Endothelial cell of umbilical vein (primary cell): Measurements from ENCODE around the gene TGIF1. TPM values are rescaled to one million over a fixed set of nuclear protein-coding genes. Genes with fewer than 3 reads are reported as not detected.

ENCODE experiments used
- BruUV-seq: library from RNA; stranded (reverse); fragments of 400-500 nt; replicated peaks from 2 replicates; lab custom pipeline; 2021; lab: Mats Ljungman, UMichigan
- CTCF ChIA-PET: fragments of 300-600, 350-600 bp; sonication (Branson Sonifier 250); formaldehyde crosslinking; loops from one replicate; lab custom pipeline; 2021; ENCODE audit warnings: antibody characterized with exemption, inconsistent platforms; lab: Charles Lee
- POLR2A ChIA-PET: fragments of 300-600, 350-600 bp; sonication (Branson Sonifier 250); formaldehyde crosslinking; loops from one replicate; lab custom pipeline; 2021; ENCODE audit warnings: antibody characterized with exemption, inconsistent platforms; lab: Charles Lee
- DNase-seq: peaks from one replicate; pipeline ENCODE4 v3.0.0-alpha.2; 2011; ENCODE audit warnings: low read depth, low spot score
- FAIRE-seq: peaks from 2 replicates; lab custom pipeline; 2011; peaks lifted over from hg19 to GRCh38; lab: Jason Lieb, UNC
- H2AFZ ChIP-seq: 2 replicates; pipeline ENCODE4 v1.6.0; 2012; ENCODE audit warnings: low read depth, low read length, control low read depth, inconsistent platforms
- H3K27ac ChIP-seq: 2 replicates; pipeline ENCODE4 v1.5.1; 2011; ENCODE audit warnings: low read depth, mild to moderate bottlenecking, control low read depth, low read length, moderate library complexity; ENCODE audit not compliant: insufficient read depth
- H3K27me3 ChIP-seq, 2 experiments: 2 replicates each; pipeline versions ENCODE4 v1.6.0 to v1.6.1; 2011; ENCODE audit warnings: low read length in 2 of 2, mixed read lengths in 1 of 2; ENCODE audit not compliant: control insufficient read depth in 2 of 2, insufficient read depth in 2 of 2
- H3K36me3 ChIP-seq, 2 experiments: 2 replicates in 1 of 2; 3 replicates in 1 of 2; pipeline ENCODE4 v1.5.1; 2011; ENCODE audit warnings: low read length in 2 of 2, mild to moderate bottlenecking in 1 of 2, moderate library complexity in 1 of 2; ENCODE audit not compliant: control insufficient read depth in 2 of 2, insufficient read depth in 2 of 2; ENCODE audit errors: extremely low read depth in 1 of 2
- H3K4me1 ChIP-seq: 3 replicates; pipeline ENCODE4 v1.5.1; 2011; ENCODE audit warnings: mild to moderate bottlenecking, low read length; ENCODE audit not compliant: control insufficient read depth, insufficient read depth; ENCODE audit errors: extremely low read depth
- H3K4me2 ChIP-seq: 2 replicates; pipeline ENCODE4 v1.6.1; 2011; ENCODE audit warnings: low read length, control low read depth, mixed read lengths; ENCODE audit not compliant: insufficient read depth
- H3K4me3 ChIP-seq, 3 experiments: fragments of 200-600 bp in 1 of 3; sonication (generic), shearing (Covaris generic) in 1 of 3; replicated peaks in 1 of 3; 2 replicates each; pipeline ENCODE4 v1.5.1; 2011 to 2016; ENCODE audit warnings: control low read depth in 3 of 3, low read length in 3 of 3, mild to moderate bottlenecking in 2 of 3, inconsistent platforms in 1 of 3, low read depth in 1 of 3, moderate library complexity in 1 of 3; ENCODE audit not compliant: insufficient read depth in 1 of 3
- H3K79me2 ChIP-seq: 2 replicates; pipeline ENCODE4 v1.6.0; 2012; ENCODE audit warnings: low read length, inconsistent platforms; ENCODE audit not compliant: control insufficient read depth, insufficient read depth
- H3K9ac ChIP-seq: replicated peaks from 2 replicates; pipeline ENCODE3; 2011; ENCODE audit warnings: low read length, control low read depth; ENCODE audit not compliant: insufficient read depth; ENCODE audit errors: extremely low read depth
- H3K9me1 ChIP-seq: replicated peaks from 3 replicates; pipeline ENCODE4 v1.6.0; 2011; ENCODE audit warnings: mild to moderate bottlenecking, low read length; ENCODE audit not compliant: control insufficient read depth, insufficient read depth; ENCODE audit errors: extremely low read depth
- H3K9me3 ChIP-seq: replicated peaks from 2 replicates; pipeline ENCODE4 v1.5.1; 2012; ENCODE audit warnings: low read length, inconsistent platforms; ENCODE audit not compliant: control insufficient read depth, insufficient read depth
- H4K20me1 ChIP-seq: replicated peaks from 2 replicates; pipeline ENCODE3; 2011; ENCODE audit warnings: mild to moderate bottlenecking, low read length; ENCODE audit not compliant: control insufficient read depth, insufficient read depth; ENCODE audit errors: extremely low read depth
- GATA2 ChIP-seq: IDR thresholded peaks from 2 replicates; pipeline ENCODE4 v1.7.0; 2011; ENCODE audit warnings: low read depth, mild to moderate bottlenecking, moderate library complexity, mixed read lengths, low read length; ENCODE audit not compliant: insufficient read length, insufficient read depth
- POLR2A ChIP-seq: IDR thresholded peaks from 2 replicates; pipeline ENCODE4 v1.6.1; 2012; ENCODE audit warnings: low read depth, mild to moderate bottlenecking, control low read depth, low read length
- dilution Hi-C: fragments of 300-500 bp; cut with MboI; formaldehyde crosslinking; loops from one replicate; pipeline ENCODE4 v1.15.0; 2019; ENCODE audit warnings: low sequenced_read_pairs; ENCODE audit not compliant: extremely low pct_ligation_motif_present
- intact Hi-C: fragments of 100-400 bp; cut with micrococcal nuclease; formaldehyde crosslinking; loops from one replicate; pipeline ENCODE4 v1.10.0; 2022
- polyA plus RNA-seq, 4 experiments: library from polyadenylated mRNA; depleted of rRNA in 3 of 4; stranded (reverse) in 3 of 4; unstranded in 1 of 4; fragments of >200 nt; gene quantifications; 2 replicates each; pipeline versions ENCODE4 v1.2.1 to v1.2.3, GENCODE V29; 2011 to 2012; ENCODE audit warnings: missing spikeins in 1 of 4
- total RNA-seq: library from RNA; stranded (reverse); gene quantifications from 2 replicates; pipeline ENCODE4 v1.2.3, GENCODE V29; 2021
- TF ChIP-seq, protein P1 (sequence below): IDR thresholded peaks from 2 replicates; pipeline ENCODE4 v1.6.1; 2011; ENCODE audit not compliant: insufficient read depth, insufficient read length
- TF ChIP-seq, protein P2 (sequence below), 2 donors: IDR thresholded peaks; 1 replicate in 1 of 2; 2 replicates in 1 of 2; pipeline ENCODE4 v1.5.1; 2011; ENCODE audit warnings: low read length in 2 of 2, mild to moderate bottlenecking in 2 of 2, moderate library complexity in 2 of 2, control low read depth in 1 of 2, inconsistent platforms in 1 of 2, low read depth in 1 of 2; ENCODE audit not compliant: insufficient read depth in 1 of 2; ENCODE audit errors: extremely low read depth in 1 of 2

The TGIF1 gene
- total and polyA plus RNA-seq, 2 donors (not counting 3 experiments of a cell fraction or from before 2014, with no cell fraction given), result 75.6 to 96.6 TPM

DNA sequence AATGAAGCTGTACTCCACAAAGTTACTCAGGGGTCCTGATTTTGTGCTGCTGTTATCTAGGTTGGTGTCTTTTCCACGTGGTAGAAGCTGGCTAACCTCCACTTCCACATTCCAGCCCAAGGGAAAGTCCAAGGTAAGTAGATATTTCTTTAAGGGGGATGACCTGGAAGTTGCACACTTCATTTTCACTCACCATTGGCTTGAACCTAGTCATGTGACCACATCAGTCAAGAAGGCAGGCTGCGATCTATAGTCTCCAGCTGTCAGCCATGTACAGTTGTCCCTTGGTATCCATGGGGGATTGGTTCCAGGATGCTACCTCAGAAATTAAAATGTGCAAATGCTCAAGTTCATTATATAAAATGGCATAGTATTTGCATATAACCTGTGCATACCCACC is 31.9 kb upstream of the TGIF1 start:
- Histone ChIP-seq H3K4me1 (no peaks in the 10 kb centered on the region), H3K36me3 (no peaks in the 10 kb centered on the region), H3K4me3 (no peak overlapping the region), H3K27me3 (no peaks in the 10 kb centered on the region), H3K4me2 (no peak overlapping the region), H3K9me3 (no peaks in the 10 kb centered on the region), H4K20me1 (no peaks in the 10 kb centered on the region), H3K79me2 (no peaks in the 10 kb centered on the region), H2AFZ (no peak overlapping the region), H3K9me1 (no peaks in the 10 kb centered on the region), H3K27ac (no peak overlapping the region), H3K9ac (no peak overlapping the region)
- DNase-seq, result no peak
- TF ChIP-seq, protein P1, sequence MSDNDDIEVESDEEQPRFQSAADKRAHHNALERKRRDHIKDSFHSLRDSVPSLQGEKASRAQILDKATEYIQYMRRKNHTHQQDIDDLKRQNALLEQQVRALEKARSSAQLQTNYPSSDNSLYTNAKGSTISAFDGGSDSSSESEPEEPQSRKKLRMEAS, result no peak
- TF ChIP-seq POLR2A, result no peak
- TF ChIP-seq, protein P2, sequence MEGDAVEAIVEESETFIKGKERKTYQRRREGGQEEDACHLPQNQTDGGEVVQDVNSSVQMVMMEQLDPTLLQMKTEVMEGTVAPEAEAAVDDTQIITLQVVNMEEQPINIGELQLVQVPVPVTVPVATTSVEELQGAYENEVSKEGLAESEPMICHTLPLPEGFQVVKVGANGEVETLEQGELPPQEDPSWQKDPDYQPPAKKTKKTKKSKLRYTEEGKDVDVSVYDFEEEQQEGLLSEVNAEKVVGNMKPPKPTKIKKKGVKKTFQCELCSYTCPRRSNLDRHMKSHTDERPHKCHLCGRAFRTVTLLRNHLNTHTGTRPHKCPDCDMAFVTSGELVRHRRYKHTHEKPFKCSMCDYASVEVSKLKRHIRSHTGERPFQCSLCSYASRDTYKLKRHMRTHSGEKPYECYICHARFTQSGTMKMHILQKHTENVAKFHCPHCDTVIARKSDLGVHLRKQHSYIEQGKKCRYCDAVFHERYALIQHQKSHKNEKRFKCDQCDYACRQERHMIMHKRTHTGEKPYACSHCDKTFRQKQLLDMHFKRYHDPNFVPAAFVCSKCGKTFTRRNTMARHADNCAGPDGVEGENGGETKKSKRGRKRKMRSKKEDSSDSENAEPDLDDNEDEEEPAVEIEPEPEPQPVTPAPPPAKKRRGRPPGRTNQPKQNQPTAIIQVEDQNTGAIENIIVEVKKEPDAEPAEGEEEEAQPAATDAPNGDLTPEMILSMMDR (IDR thresholded peaks at IDR 0.05; ENCODE audit: extremely low read depth in 1 of 2, insufficient read depth in 1 of 2, low read depth in 1 of 2, low read length in 2 of 2), result no peak
- dilution Hi-C loops (no loop called here), intact Hi-C loops (no loop called here)
- ChIA-PET POLR2A (no interaction called here), CTCF (interaction anchor here (1.3 kb wide), 1 partner anchor 9 kb away, joined by 3 read pairs; no protein-coding TSS in a partner anchor)
- FAIRE-seq, result no peak
- no TSS peak for BruUV-seq

DNA sequence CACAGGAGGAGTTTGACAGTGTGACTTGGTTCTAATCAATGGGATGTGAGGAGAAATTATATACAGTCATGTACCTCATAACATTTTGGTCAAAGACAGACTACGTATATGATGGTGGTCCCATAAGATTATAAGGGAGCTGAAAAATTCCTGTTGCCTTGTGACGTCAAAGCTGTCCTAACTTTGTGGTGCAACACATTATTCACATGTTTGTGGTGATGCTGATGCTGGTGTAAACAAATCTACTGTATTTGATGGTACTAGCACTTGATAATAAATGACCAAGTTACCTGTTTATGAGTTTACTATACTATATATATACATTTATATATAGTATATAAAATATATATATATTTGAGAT is 29.1 kb upstream of the TGIF1 start:
- Histone ChIP-seq H3K4me2 (no peak overlapping the region), H3K9ac (no peak overlapping the region), H3K9me1 (no peaks in the 10 kb centered on the region), H3K36me3 (no peaks in the 10 kb centered on the region), H2AFZ (no peak overlapping the region), H3K27me3 (no peaks in the 10 kb centered on the region), H3K27ac (no peak overlapping the region), H3K4me1 (no peaks in the 10 kb centered on the region), H3K9me3 (no peaks in the 10 kb centered on the region), H4K20me1 (no peaks in the 10 kb centered on the region), H3K79me2 (no peaks in the 10 kb centered on the region), H3K4me3 (no peak overlapping the region)
- no peak for TF ChIP-seq GATA2
- dilution Hi-C loops, result no loop called here
- DNase-seq (no peak), FAIRE-seq (no peak)
- intact Hi-C loops, result no loop called here
- ChIA-PET POLR2A (interaction anchor here (0.7 kb wide), 1 partner anchor 9 kb away, joined by 3 read pairs; no protein-coding TSS in a partner anchor), CTCF (no interaction called here)
- no TSS peak for BruUV-seq
